Neural cell (in vitro differentiated cells): ENCODE data around the gene FNDC3B.

Experiments used
- EP300 ChIP-seq: fragments of 450-650 bp; conservative IDR thresholded peaks from 2 replicates; pipeline ENCODE4 v1.6.1; 2014; ENCODE audit warnings: antibody characterized with exemption, mild to moderate bottlenecking, moderate library complexity; ENCODE audit not compliant: poor library complexity, severe bottlenecking
- EZH2 ChIP-seq: fragments of 200-600, 300-800 bp; shearing (Covaris generic), sonication (generic); IDR thresholded peaks from 2 replicates; pipeline ENCODE4 v1.6.1; 2014; ENCODE audit warnings: antibody characterized with exemption, low read length, borderline replicate concordance, mild to moderate bottlenecking; ENCODE audit not compliant: insufficient read depth, poor library complexity, severe bottlenecking
- MXI1 ChIP-seq: fragments of 450-650 bp; conservative IDR thresholded peaks from 2 replicates; pipeline ENCODE4 v1.6.1; 2014; ENCODE audit warnings: antibody characterized with exemption, mild to moderate bottlenecking; ENCODE audit not compliant: poor library complexity, severe bottlenecking
- TF ChIP-seq, protein P1 (sequence below): fragments of 450-650 bp; IDR thresholded peaks from 2 replicates; pipeline ENCODE4 v1.5.1; 2014; ENCODE audit warnings: antibody characterized with exemption, mild to moderate bottlenecking, moderate library complexity; ENCODE audit not compliant: poor library complexity, severe bottlenecking

DNA sequence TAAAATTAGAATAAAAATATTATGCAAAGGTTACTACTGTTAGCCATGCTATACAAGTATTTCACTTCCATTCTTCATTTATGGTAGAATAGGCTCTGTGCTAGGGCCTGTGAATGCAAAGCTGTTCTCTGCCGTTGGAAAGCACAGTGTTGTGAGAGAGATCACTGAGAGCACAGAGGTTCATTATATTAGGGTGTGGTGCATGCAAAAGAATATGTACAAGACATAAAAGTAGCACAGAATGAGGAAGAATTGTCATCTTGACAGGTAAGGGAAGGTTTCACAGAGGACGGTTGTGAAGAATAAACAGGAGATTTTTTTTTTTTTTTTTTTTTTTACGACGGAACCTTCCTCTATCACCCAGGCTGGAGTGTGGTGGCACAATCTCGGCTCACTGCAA is 25.2 kb upstream of the FNDC3B start:
- no peak for TF ChIP-seq MXI1
- no peak for TF ChIP-seq EP300
- TF ChIP-seq, protein P1, sequence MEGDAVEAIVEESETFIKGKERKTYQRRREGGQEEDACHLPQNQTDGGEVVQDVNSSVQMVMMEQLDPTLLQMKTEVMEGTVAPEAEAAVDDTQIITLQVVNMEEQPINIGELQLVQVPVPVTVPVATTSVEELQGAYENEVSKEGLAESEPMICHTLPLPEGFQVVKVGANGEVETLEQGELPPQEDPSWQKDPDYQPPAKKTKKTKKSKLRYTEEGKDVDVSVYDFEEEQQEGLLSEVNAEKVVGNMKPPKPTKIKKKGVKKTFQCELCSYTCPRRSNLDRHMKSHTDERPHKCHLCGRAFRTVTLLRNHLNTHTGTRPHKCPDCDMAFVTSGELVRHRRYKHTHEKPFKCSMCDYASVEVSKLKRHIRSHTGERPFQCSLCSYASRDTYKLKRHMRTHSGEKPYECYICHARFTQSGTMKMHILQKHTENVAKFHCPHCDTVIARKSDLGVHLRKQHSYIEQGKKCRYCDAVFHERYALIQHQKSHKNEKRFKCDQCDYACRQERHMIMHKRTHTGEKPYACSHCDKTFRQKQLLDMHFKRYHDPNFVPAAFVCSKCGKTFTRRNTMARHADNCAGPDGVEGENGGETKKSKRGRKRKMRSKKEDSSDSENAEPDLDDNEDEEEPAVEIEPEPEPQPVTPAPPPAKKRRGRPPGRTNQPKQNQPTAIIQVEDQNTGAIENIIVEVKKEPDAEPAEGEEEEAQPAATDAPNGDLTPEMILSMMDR: no peak
- TF ChIP-seq EZH2: no peak
